Measurements from ENCODE around the gene PNPLA2.

DNA sequence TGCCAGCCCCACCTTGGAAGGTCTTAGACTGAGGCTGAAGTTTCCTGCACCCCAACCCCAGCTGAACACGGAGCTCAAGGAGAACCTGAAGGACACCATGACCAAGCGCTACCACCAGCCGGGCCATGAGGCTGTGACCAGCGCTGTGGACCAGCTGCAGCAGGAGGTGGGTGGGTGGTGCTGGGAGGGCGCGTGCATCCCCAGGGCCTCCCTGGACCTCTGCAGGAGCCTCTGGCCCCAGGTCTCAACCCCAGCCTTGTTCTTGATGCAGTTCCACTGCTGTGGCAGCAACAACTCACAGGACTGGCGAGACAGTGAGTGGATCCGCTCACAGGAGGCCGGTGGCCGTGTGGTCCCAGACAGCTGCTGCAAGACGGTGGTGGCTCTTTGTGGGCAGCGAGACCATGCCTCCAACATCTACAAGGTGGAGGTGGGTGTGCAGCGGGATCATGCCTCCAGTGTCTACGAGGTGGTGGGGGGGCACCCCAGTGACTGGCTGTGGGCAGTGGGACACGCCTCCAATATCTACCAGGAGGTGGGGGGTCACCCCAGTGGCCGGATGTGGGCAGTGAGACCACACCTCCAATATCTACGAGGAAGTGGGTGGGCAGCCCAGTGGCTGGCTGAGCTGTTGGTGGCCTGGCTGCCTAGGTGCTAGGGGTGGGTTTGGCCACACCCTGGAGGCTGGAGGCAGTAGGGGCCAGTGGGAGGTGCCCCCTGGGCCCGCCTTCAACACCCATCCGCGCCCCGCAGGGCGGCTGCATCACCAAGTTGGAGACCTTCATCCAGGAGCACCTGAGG is 18.7 kb downstream of the PNPLA2 start:
- TF ChIP-seq, protein P1, sequence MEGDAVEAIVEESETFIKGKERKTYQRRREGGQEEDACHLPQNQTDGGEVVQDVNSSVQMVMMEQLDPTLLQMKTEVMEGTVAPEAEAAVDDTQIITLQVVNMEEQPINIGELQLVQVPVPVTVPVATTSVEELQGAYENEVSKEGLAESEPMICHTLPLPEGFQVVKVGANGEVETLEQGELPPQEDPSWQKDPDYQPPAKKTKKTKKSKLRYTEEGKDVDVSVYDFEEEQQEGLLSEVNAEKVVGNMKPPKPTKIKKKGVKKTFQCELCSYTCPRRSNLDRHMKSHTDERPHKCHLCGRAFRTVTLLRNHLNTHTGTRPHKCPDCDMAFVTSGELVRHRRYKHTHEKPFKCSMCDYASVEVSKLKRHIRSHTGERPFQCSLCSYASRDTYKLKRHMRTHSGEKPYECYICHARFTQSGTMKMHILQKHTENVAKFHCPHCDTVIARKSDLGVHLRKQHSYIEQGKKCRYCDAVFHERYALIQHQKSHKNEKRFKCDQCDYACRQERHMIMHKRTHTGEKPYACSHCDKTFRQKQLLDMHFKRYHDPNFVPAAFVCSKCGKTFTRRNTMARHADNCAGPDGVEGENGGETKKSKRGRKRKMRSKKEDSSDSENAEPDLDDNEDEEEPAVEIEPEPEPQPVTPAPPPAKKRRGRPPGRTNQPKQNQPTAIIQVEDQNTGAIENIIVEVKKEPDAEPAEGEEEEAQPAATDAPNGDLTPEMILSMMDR (conservative IDR thresholded peaks at IDR 0.05 in 1 of 2, IDR thresholded peaks at IDR 0.05 in 1 of 2; ENCODE audit: extremely low read depth in 1 of 2, insufficient read depth in 1 of 2, low read depth in 1 of 2, low read length in 2 of 2), result no peak
- no peak for TF ChIP-seq EZH2 (IDR thresholded peaks at IDR 0.05; ENCODE audit: borderline replicate concordance, low read length)

Measured in mammary epithelial cell (primary cell).